DOHH2 (cell line): ENCODE data around the gene PPRC1.

Experiments used
- H3F3A ChIP-seq: fragments of 200-600 bp; sonication (generic), shearing (Covaris generic); 2 replicates; pipeline ENCODE4 v1.6.0; 2016; ENCODE audit warnings: antibody characterized with exemption, mild to moderate bottlenecking; ENCODE audit not compliant: control insufficient read depth, insufficient read depth
- H3K27ac ChIP-seq: fragments of 200-600 bp; sonication (generic); 2 replicates; pipeline ENCODE4 v1.5.1; 2014; ENCODE audit warnings: low read depth, mild to moderate bottlenecking, low read length, moderate library complexity
- H3K27me3 ChIP-seq: fragments of 200-600 bp; sonication (generic); 2 replicates; pipeline ENCODE4 v1.6.1; 2014; ENCODE audit warnings: mild to moderate bottlenecking, low read length, mixed read lengths; ENCODE audit not compliant: control insufficient read depth
- H3K36me3 ChIP-seq: fragments of 200-600 bp; sonication (generic); 2 replicates; pipeline ENCODE4 v1.6.1; 2014; ENCODE audit warnings: mild to moderate bottlenecking, low read length, moderate library complexity, mixed read lengths; ENCODE audit not compliant: control insufficient read depth
- H3K4me1 ChIP-seq: fragments of 200-600 bp; sonication (generic); 2 replicates; pipeline ENCODE4 v1.6.1; 2014; ENCODE audit warnings: mild to moderate bottlenecking, low read length, mixed read lengths; ENCODE audit not compliant: control insufficient read depth
- H3K4me2 ChIP-seq: fragments of 200-600 bp; sonication (generic); 2 replicates; pipeline ENCODE4 v1.6.0; 2014; ENCODE audit warnings: mild to moderate bottlenecking, low read length, moderate library complexity
- H3K4me3 ChIP-seq: fragments of 200-600 bp; sonication (generic); 2 replicates; pipeline ENCODE4 v1.5.1; 2014; ENCODE audit warnings: mild to moderate bottlenecking, low read length, mixed read lengths
- H3K79me2 ChIP-seq: fragments of 200-600 bp; sonication (generic); 2 replicates; pipeline ENCODE4 v1.6.1; 2014; ENCODE audit warnings: mild to moderate bottlenecking, low read length, mixed read lengths; ENCODE audit not compliant: control insufficient read depth
- H3K9me2 ChIP-seq: fragments of 200-600 bp; sonication (generic); replicated peaks from 2 replicates; pipeline ENCODE4 v1.6.1; 2014; ENCODE audit warnings: mild to moderate bottlenecking, low read length, mixed read lengths; ENCODE audit not compliant: control insufficient read depth
- H3K9me3 ChIP-seq: fragments of 200-600 bp; sonication (generic); 2 replicates; pipeline ENCODE4 v1.6.1; 2014; ENCODE audit warnings: antibody characterized with exemption, low read length, mixed read lengths; ENCODE audit not compliant: control insufficient read depth, insufficient read depth
- H4K20me1 ChIP-seq: fragments of 200-600 bp; sonication (generic); 2 replicates; pipeline ENCODE4 v1.6.0; 2014; ENCODE audit warnings: low read depth, mild to moderate bottlenecking, antibody characterized with exemption, low read length, moderate library complexity; ENCODE audit not compliant: control insufficient read depth, insufficient read depth
- CTCF ChIP-seq: fragments of 200-600 bp; sonication (generic); IDR thresholded peaks from one replicate; pipeline ENCODE4 v1.5.1; 2014; ENCODE audit warnings: antibody characterized with exemption, mild to moderate bottlenecking, low read depth, low read length; ENCODE audit not compliant: poor library complexity, severe bottlenecking
- EZH2phosphoT487 ChIP-seq: fragments of 200-600 bp; sonication (generic); IDR thresholded peaks from 2 replicates; pipeline ENCODE4 v1.6.1; 2017; ENCODE audit warnings: borderline replicate concordance, mild to moderate bottlenecking, antibody characterized with exemption, low read length, moderate library complexity, mixed read lengths

The PPRC1 gene

DNA sequence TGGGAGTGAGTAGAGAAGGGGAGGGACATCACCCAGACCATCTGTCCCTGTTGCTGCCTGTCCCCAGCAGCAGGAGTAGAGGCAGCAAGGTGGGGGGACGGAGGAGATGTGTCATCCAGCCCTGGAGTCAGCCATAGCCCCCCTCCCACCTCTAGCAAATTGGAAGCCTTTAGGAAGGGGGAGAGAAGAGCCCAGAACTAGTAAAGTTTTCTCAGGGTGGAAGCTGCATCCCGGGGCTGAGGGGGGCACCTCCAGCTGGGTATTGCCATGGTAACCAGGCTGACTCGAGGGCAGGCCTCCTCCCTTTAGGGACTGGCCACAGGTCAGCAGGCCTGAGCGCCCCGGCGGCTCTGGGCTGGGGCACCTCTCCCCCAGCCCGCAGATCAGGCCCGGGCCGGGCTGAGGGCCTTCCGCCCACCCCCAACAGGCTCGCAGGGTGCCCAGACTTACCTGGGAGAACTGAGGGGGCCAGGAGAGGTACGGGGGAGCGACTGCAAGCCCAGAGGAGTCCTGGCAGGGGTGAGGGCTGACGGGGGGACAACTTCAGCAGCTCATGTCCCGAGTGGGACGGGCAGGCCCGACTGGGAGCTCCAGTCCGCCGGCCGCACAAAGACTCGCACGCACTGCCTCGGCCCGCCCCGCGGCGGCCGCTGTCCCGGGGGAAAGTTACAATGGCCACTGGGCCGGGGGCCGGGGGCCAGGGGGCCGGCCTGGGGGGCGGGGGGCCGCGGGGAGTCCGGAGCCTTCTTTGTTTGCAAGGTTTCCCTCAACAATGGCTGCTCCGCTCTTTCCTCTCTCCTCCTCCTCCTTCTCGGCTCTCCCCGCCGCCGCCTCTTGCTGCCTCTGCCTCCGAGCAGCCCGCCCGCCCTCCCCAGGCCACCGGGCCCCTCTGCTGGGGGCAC, 18.6 kb upstream of the PPRC1 start:
- Histone ChIP-seq H3K9me2 (no peaks in the 10 kb centered on the region), H3F3A (peaks cover 35% of the 10 kb centered on the region), H3K79me2 (peaks cover 78% of the 10 kb centered on the region), H3K4me3 (peak overlapping the region; percentile 97), H3K9me3 (no peaks in the 10 kb centered on the region), H3K36me3 (peaks cover 34% of the 10 kb centered on the region), H3K27ac (no peak overlapping the region), H3K4me2 (peak overlapping the region; percentile 99), H3K4me1 (peaks cover 60% of the 10 kb centered on the region), H4K20me1 (peaks cover 25% of the 10 kb centered on the region), H3K27me3 (no peaks in the 10 kb centered on the region)
- TF ChIP-seq EZH2phosphoT487 (no peak), CTCF (no peak)

- no peak for TF ChIP-seq CTCF
- TF ChIP-seq EZH2phosphoT487 = no peak
- H3K4me2 ChIP-seq = peak overlapping the region; percentile 99
- peak overlapping the region; percentile 86 for H3K27ac ChIP-seq
- peaks cover 38% of the 10 kb centered on the region for H3F3A ChIP-seq
- peaks cover 26% of the 10 kb centered on the region for H3K36me3 ChIP-seq
- peaks cover 86% of the 10 kb centered on the region for H3K79me2 ChIP-seq
- peak overlapping the region; percentile 97 for H3K4me3 ChIP-seq
- H3K27me3 ChIP-seq = no peaks in the 10 kb centered on the region
- H4K20me1 ChIP-seq = peaks cover 25% of the 10 kb centered on the region
- H3K9me2 ChIP-seq = no peaks in the 10 kb centered on the region
- H3K9me3 ChIP-seq = no peaks in the 10 kb centered on the region
- H3K4me1 ChIP-seq = peaks cover 63% of the 10 kb centered on the region
Measured at GRCh38 chr10:102114861-102115618, 17.8 kb upstream of the PPRC1 start.

DNA sequence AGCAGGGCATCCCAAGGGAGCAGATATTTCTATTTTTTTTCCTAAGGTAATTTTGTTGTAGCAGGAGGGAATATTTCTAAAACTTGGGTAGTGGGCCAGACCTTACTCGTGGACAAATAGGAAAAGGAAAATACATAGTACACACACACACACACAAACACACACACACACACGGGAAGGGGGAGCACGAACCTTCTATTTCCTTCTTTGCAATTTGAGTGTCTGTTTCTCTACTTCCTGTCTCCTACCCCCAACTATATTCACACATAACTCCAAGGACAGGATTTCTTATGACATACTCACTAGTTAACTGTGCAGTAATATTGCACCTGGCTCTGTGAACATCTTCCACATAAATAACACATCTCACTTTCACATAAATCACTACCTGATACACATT, 17.1 kb upstream of the PPRC1 start:
- peaks cover 18% of the 10 kb centered on the region for H3K36me3 ChIP-seq
- H3K9me3 ChIP-seq = no peaks in the 10 kb centered on the region
- peaks cover 25% of the 10 kb centered on the region for H4K20me1 ChIP-seq
- peaks cover 64% of the 10 kb centered on the region for H3K4me1 ChIP-seq
- H3K4me3 ChIP-seq = peak overlapping the region; percentile 97
- TF ChIP-seq CTCF (no peak), EZH2phosphoT487 (no peak)
- H3K27ac ChIP-seq = peak overlapping the region; percentile 86
- peaks cover 92% of the 10 kb centered on the region for H3K79me2 ChIP-seq
- H3K27me3 ChIP-seq = no peaks in the 10 kb centered on the region
- H3K4me2 ChIP-seq = peak overlapping the region; percentile 99
- no peaks in the 10 kb centered on the region for H3K9me2 ChIP-seq
- peaks cover 38% of the 10 kb centered on the region for H3F3A ChIP-seq
